Measurements from ENCODE around the gene TMEM143.

DNA sequence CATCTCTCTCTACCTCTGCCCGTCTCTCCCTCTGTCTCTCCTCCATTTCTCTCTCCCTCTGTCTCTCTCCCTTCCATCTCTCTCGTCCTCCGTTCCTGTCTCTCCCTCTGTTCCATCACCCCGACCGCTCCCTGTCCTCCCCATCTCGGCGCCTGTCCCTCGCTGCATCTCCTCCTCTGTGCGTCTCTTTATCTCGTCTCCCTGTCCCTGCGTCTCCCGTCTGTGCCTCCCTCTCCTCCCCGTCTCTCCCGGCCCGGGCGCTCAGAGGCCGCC, 34.3 kb upstream of the TMEM143 start:
- no peak for TF ChIP-seq CTCF (IDR thresholded peaks at IDR 0.05; ENCODE audit: low read depth, low read length)
- TF ChIP-seq EZH2phosphoT487 (IDR thresholded peaks at IDR 0.05; ENCODE audit: low read depth): no peak

All from OCI-LY3 (cell line).